Measurements from ENCODE around the gene ARRDC1.
"Not testable (repeated sequence)": the region's sequence is repeated elsewhere in the genome, so short reads cannot be mapped to it uniquely, and the experiment has no call there.

Gene ARRDC1

GRCh38 chr9:137586854-137587253, 18.6 kb upstream of the ARRDC1 start:
- DNase-seq (ENCODE audit: low spot score) = no peak

DNA sequence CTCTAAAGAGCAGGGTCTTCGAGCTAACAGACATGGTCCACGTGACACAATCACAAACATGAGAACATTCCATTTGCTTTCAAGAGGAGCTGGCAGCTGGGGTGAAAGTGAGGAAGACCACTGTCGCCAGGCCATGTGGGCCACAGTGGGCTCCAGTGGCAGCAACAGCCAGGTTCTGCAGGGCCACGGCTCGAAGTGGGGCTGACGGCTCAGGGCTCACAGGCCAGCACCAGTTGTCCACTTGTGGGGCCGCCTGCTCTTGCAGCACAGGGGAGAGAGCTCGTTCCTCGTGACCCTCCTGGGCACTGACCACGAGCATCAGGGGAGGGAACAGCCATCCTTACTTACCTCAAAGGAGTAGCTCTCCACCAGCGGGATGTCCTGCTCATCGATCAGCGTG, 17.2 kb upstream of the ARRDC1 start:
- DNase-seq (ENCODE audit: low spot score) = no peak

DNA sequence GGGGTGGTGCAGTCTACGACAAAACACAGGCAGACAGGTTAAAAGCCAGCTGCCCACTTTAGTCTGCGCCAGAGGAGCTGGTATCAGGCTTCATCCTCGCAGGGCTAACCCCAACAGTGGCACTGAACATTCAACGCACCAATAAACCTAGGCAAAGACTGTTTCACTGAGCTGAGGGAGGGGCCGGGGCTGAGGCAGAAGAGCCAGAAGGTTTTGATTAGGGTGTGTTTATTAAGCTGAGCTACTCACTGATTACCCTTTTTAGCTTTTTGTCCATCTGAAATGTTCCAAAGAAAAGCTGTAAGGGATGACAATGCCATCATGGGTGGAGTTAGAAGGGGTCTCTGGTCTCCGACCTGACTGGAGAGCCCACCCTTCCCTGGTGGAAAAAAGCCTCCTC, 16.6 kb upstream of the ARRDC1 start:
- DNase-seq (ENCODE audit: low spot score) = no peak

DNA sequence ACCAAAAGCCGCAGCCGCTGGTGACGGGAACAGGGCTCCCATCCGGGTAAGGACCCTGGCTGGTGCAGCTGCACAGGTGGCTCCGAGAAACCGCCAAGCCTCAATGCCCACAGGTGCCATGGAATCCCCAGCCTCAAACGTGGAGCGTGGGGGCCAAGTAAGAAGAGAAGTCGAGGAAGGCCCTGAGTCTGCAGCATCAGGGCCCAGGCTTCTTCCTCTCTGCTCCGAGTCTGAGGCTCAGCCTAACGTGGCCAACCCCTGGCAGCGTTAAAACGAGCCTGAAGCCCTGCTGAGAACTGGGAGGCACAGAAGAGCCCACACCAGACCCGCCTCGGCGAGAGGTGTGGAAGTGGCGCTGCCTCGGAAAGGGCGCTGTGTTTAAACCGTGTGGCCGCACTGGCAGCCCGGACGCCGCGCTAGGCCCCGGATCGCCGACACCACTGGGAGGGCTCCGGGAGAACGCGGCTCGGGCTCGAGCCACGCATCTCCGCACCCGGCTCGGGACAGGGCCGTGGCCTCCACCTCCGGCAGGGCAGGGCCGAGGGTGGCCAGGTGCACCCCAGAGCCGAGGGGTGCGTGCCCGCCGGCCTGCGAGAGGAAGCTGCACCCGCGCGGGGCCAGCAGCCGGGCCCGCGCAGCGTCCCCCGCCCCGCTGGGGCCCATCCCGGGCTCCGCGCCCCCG, 15.9 kb upstream of the ARRDC1 start:
- DNase-seq (ENCODE audit: low spot score) = no peak

- DNase-seq (ENCODE audit: low spot score) = no peak
These were observed 15.4 kb upstream of the ARRDC1 start for GRCh38 chr9:137590123-137590468.

- DNase-seq (ENCODE audit: low spot score) = peak; percentile 96
These were observed 14.8 kb upstream of the ARRDC1 start, which contains the start of gene ZMYND19 for GRCh38 chr9:137590469-137591383. TSS of gene ZMYND19 (minus strand) at chr9:137590512. CDS start at chr9:137590263, 249 bp downstream.

GRCh38 chr9:137592767-137593166, 12.7 kb upstream of the ARRDC1 start:
- DNase-seq (ENCODE audit: low spot score) = no peak

- DNase-seq (ENCODE audit: low spot score) = no peak
These were observed 12.3 kb upstream of the ARRDC1 start for GRCh38 chr9:137593176-137593575.

- not testable (repeated sequence) for DNase-seq (ENCODE audit: low spot score)
These were observed 8.9 kb upstream of the ARRDC1 start for GRCh38 chr9:137596577-137596976.

DNA sequence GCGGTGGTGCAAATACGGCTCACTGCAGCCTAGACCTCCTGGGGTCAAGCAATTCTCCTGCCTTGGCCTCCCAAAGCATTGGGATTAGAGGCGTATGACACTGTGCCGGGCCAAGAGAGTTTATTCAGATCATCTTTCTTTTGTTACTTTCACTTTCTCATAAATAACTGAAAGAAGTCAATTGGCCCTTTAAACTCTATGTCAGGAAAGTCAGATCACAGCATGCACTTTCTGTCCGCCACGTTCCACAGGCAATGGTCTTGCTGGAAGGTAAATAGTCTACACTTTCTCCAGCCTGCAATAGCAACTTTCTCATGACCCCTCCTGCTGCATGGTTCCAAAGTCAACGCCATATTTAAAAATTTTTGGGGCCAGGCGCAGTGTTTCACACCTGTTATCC, 6.5 kb upstream of the ARRDC1 start:
- no peak for DNase-seq (ENCODE audit: low spot score)

GRCh38 chr9:137602661-137603060, 2.8 kb upstream of the ARRDC1 start:
- no peak for DNase-seq (ENCODE audit: low spot score)

DNA sequence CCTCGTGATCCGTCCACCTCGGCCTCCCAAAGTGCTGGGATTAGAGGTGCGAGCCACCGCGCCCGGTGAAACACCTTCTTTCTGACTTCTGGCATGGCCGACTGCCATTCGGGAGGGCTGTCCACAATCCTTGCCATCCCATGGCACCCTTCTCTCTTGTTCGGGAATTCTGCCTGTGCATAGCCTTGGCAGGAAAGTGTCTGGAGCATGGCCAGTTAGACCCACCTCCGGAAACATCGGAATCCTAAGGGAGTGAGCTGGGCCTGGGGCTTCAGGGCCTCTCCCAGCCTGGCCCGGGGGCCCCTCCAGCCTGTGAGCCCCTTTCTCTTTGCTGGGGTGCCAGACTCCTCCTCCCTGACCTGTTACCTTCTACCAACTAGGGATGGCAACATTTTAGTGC, 1.6 kb upstream of the ARRDC1 start:
- no peak for DNase-seq (ENCODE audit: low spot score)

DNA sequence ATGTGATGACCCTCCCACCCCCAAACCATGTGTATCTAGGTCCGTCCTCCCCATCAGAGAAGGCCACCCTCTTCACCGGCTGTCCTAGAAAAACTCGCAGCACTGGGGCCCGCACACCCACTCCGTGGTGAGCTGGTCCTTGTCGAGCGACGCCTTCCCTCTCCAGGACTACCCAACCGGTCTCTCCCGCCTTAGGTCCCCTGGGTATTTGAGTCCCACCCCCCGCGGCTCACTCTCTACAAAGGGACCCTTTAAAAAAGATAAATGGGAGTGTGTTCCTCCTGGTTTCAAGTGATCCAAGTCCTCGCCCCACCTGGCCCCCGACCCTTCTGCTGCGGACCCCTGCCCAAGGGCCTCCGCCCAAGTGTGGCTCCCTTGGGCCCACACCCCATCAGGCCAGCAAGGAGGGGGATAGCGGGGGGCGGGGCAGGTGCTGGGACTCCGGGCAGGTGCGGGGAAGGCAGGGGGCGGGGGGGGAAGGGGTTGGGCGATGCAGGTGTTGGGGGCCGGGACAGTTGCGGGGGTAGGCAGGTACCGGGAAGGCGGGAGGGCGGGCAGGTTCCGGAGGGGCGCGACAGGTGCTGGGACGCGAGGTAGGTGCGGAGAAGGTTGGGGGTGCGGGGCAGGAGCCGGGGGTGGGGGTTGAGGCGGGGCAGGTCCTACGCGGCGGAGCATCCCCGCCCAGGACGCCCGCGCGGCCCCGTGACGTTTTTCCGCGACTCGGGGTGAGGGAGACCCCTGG, 970 bp upstream of the ARRDC1 start:
- no peak for DNase-seq (ENCODE audit: low spot score)

DNA sequence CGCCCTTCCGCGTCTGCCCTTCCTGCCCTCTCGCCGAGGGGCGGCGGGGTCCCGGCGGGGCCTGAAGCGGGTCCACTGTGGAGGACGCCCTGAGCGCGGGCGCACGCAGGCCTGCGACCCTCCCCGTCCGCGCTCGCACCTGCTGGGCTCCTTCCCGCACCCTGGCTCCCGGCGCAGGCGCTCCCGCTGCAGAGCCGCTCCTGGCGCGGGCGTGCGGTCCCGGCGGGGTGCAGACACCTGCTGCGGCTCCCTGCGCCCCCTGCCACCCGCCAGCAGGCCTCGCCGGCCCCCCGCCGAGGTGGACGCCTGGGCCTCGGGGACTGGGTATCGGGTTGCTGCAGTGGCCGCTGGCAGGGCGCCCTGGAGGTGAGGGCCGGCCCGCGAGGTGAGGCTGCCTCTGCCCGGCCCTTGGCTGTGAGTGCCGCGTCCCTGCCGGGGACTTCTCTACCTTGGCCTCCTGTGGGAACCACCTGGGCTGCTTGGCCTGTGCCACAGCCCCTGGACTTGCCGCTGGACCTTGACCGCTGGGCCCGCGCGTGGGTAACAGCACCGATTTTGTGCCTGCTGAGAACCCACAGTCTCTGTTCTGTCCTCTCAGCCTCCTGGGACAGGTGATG, 627 bp downstream of the ARRDC1 start:
- DNase-seq (ENCODE audit: low spot score) = no peak

DNA sequence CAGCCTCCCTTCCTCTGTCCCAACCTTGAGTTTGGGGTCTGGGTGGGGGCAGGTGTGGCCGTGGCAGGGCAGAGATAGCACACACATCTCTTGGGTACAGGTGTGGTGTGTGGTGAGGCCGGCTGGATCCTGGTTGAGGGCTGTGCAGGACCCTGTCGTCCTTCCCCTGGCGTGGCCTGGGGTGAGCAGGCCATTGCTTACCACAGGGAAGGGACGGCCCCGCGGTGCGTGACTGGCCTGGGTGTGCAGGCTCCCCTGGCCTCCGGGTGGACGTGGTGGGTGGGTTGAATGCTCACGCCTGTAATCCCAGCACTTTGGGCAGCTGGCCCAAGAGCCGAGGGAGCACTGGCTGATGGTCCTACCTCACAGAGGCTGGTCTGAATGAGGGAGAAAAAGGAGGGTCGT, 1.2 kb downstream of the ARRDC1 start:
- no peak for DNase-seq (ENCODE audit: low spot score)

GRCh38 chr9:137607141-137607857, 1.8 kb downstream of the ARRDC1 start:
- no peak for DNase-seq (ENCODE audit: low spot score)

- no peak for DNase-seq (ENCODE audit: low spot score)
These were observed 5.5 kb downstream of the ARRDC1 start for GRCh38 chr9:137610944-137611343.

- DNase-seq (ENCODE audit: low spot score) = peak; percentile 48
These were observed 6.4 kb downstream of the ARRDC1 start for GRCh38 chr9:137611623-137612609.

DNA sequence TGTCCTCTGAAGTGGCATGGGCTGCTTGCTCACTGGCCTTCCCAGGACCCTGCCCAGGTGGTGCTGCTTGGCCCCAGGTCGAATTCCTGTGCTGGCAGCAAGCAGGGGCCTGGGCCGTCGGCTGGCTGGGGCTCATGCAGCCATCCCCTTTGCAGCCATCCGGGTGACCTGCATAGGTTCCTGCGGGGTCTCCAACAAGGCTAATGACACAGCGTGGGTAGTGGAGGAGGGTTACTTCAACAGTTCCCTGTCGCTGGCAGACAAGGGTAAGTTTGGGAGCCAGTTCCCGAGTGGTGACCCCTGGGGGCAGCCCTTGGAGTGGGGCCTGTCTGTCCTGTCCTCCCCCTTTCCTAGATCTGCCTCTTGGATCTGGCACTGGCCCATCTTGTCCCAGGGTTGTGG, 7.3 kb downstream of the ARRDC1 start:
- no peak for DNase-seq (ENCODE audit: low spot score)

GRCh38 chr9:137613259-137613658, 7.8 kb downstream of the ARRDC1 start:
- no peak for DNase-seq (ENCODE audit: low spot score)
